ENCODE measurements around the gene MINDY4.
A peak's percentile ranks its signal among the peaks of the same experiment; 100 is the strongest.
"Not testable (repeated sequence)": the region's sequence is repeated elsewhere in the genome, so short reads cannot be mapped to it uniquely, and the experiment has no call there.

MINDY4 gene

DNA sequence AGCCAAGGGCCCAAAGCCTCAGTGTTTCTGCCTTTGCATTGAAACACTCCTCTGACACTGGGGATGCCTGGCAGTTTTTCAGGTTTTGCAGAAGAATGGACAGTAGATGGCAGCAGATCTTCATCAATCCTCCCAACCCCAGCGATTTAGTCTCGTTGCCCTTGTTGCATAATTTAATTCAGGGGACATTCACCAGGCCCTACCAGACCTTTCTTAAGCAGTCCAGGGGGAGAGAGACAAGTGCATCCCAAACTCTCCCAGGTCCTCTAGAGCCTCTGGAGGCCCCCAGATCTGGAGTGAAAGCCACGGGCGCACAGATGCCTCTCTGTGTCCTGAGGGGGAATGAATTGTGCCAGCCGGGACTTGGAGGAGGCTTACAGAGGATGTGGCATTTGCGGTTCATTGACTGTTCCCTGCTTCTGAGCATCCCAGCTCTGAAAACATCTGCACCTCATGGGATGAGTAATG lies 29.6 kb downstream of the MINDY4 start:
- DNase-seq, result peak in 49 of 56 donors; percentile 5 to 81 (median 47)

DNA sequence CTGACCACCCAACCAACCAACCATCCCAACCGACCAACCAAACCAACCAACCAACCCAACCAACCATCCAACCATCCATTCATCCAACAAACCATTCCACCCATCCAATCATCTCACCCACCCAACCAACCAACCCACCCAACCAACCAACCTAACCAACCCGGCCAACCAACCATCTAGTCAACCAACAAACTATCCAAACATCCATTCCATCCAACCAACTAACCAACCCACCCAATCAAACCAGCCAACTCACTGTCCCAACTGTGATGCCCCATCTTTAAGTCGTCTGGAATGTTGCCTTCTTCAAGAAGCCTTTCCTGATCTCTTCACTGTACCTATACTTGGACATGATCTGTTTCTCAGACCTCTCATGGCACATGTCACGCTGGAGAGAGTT lies 31.6 kb downstream of the MINDY4 start:
- no peak for DNase-seq

DNA sequence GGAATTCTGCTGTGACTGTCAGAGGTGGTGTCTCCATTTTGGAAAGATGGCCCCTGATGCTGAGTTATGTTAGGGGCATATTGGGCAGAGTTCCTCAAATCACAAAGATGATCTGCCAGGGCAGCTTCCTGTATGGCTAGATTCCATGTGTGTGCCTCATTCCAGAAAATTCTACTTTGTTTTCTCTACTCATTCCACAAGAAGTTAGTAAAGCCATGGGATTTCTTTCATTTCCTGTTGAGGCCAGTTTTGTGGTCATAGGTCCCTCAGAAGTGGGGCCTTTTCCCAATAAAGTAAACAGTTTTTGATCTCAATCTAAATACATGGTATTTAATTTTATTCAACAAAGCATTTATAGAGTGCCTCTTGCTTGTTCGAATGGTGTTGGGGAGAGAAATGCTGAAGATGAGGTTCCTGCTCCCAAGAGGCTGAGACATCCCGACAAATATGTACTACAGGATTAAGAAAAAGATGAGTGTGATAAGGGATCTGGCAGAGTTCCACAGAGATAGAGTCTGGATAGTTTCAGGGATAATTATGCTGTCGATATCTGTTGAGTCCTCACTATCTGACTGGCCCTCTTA lies 33.0 kb downstream of the MINDY4 start:
- DNase-seq, result no peak

GRCh38 chr7:30805081-30805691 lies 34.0 kb downstream of the MINDY4 start:
- DNase-seq, result no peak

DNA sequence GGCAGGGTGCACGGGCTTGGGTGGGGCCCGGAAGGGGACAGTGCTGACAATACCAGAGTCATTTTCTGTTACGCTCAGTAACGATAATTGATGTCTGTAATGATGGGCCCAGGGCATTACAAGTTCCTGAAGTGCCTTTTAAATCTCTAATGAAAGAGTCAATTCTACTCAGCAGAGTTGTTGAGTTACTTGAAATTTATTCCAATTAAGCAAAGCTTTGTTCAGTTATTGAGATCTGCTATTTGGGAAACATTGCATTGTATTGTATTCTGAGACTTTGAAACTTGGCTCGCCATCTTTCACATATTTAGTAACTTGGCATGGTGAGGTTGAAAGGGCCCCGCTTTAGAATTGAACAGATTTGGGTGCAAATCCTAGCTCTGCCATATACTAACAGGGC lies 34.7 kb downstream of the MINDY4 start:
- DNase-seq, result no peak

DNA sequence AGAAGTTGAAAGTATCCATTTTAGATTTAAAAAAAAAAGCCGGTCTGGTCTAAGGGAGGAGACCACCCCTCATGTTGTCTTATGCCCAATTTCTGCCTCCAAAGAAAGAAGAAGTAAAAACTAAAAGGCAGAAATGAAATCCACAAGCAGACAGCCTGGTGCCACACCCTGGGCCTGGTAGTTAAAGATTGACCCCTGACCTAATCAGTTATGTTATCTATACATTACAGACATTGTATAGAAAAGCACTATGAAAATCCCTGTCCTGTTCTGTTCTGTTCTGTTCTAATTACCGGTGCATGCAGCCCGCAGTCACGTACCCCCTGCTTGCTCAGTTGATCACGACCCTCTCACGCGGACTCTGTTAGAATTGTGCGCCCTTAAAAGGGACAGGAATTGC lies 36.3 kb downstream of the MINDY4 start:
- DNase-seq, result not testable (repeated sequence)

DNA sequence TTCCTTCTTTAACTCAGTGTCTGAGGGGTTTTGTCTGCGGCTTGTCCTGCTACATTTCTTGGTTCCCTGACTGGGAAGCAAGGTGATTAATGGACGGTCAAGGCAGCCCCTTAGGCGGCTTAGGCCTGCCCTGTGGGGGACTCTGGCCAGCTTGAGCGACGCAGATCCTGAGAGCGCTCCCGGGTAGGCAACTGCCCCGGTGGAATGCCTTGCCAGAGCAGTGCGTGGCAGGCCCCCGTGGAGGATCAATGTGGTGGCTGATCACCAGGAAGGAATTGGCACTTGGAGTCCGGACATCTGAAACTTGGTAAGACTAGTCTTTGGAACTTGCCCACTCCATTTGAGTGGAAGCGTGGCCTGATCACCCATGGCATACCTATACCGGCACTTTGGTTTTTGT lies 36.7 kb downstream of the MINDY4 start:
- DNase-seq, result not testable (repeated sequence)

DNA sequence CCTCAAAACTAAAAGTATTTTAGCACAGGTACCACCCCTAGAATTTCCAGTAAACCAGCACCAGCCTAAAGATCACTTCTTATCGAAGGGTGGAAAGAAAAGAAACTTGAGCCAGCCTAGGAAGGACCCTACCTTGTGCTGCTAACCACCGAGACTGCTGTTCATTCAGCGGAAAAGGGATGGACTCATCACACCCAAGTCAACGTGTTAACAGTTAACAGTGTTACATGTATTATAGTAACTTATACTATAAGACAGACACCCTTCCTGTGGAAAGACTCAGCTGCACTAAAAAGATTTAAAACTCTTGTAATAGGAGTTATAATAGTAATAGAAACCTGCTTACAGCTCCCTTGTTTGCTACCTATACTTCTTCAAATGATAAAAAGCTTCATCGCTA lies 39.8 kb downstream of the MINDY4 start:
- no peak for DNase-seq

DNA sequence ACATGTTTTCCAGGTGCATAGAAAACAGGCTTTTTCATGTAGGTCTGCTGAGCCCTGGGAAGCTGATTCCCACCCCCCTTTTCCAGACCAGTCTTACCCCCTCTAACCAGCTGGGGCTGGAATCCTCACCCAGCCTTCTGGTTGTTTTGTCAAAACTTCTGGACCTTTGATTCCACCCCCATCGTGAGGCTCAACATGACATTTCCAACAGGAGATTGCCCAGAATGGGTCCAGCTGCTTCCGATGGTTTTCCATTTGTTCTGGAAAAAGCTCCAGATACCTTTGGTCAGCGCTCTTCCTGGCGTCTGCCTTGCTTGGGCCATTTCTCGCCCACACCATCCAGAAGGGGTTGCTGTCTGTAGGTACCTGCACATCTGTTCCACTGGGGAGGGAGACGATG lies 41.5 kb downstream of the MINDY4 start:
- DNase-seq, result no peak

DNA sequence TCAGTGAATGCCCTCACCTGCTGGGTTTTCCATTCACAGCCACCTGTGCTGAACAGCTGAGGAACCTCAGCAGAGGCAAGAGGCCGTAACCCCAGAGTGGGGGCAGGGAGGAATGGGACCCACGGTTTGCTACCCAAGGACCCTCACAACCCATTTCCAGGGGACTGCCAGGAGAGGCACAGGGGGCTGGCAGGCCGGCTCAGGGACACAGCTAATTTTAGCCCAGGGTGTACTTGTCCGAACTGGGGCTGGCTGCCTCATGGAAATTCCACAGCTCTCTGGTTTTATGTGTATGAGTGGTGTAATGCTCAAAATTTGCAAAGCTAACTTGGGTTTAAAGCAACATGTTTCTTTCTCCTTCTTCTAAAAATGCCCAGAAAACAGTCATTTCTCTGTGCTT lies 42.2 kb downstream of the MINDY4 start:
- DNase-seq, result no peak

GRCh38 chr7:30814700-30815387 lies 43.6 kb downstream of the MINDY4 start:
- DNase-seq, result peak in 2 of 56 donors; percentile 7 to 11

DNA sequence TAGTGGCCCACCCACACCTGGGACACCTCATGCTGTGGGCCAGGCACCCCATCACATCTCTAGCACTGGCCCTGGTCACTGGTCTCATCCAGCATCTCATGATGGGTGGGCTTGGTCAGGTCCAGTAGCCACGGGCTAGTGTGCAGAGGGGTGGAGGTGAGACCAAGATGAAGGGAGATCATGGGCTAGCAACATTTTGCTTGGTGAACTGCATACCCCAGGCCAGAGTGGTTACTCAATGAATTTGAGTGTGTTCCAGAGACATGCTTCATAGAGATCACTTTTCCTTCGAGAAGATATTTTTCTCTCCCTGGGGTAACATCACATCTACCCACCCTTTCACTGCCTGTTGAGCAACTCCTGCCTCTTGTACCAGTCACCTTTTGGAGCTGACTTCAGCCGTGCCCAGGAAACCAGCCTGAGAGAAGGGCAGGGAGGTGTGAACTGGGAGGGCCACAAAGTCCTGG lies 44.2 kb downstream of the MINDY4 start:
- DNase-seq, result no peak

GRCh38 chr7:30815951-30816644 lies 44.9 kb downstream of the MINDY4 start:
- DNase-seq, result peak in 4 of 56 donors; percentile 5 to 19 (median 10)

DNA sequence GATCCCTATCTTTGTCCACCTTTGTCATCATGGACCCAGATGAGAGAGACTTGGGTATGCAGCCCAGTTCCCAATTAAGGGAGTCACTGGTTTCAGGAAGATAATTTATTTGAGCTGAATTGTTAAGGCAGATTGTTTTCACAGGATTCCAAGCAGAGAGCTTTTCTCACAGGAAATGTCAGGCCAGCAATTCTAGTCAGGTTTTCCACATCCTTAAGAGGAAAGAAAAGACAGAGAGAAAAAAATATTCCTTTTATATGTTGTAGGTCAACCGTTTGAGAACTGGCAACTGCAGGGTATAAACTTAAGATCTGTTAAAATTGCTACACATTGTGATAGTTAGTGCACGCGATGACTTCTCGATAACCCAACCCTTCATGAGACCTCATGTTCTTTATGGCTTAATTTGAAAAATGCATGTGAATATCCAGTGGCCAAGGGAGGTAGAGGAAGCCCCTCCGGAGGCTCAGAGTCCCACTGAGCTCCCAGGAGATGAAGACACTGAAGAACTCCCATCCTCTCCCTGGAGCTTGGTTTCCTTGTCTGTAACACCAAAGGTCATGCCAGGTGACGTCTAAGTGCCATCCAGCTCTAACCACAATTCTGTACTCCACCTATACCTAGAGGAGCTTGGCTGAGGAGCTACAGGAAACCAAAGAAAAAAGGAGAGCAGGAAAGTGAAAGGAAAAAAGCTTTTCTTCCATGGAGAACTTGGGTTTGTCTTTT lies 45.6 kb downstream of the MINDY4 start:
- no peak for DNase-seq

DNA sequence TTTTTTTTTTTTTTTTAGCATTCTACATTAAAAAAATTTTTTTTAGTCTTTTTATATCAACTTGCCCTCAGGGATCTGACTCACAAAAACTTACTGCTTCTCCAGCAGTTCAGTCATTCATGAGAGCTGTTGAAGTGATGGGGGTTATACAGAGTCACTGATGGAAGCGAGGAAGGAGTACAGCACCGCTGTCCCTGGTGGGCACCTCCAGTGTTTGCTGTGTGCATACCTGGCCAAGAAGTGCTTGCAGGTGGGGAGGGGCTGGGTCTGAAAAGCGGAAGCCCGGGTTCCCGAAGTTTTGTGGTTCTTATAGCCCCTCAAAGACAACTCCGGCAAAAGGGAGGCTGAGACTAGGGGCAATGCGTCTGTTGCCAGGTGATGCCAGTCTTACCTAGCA lies 46.2 kb downstream of the MINDY4 start:
- no peak for DNase-seq

DNA sequence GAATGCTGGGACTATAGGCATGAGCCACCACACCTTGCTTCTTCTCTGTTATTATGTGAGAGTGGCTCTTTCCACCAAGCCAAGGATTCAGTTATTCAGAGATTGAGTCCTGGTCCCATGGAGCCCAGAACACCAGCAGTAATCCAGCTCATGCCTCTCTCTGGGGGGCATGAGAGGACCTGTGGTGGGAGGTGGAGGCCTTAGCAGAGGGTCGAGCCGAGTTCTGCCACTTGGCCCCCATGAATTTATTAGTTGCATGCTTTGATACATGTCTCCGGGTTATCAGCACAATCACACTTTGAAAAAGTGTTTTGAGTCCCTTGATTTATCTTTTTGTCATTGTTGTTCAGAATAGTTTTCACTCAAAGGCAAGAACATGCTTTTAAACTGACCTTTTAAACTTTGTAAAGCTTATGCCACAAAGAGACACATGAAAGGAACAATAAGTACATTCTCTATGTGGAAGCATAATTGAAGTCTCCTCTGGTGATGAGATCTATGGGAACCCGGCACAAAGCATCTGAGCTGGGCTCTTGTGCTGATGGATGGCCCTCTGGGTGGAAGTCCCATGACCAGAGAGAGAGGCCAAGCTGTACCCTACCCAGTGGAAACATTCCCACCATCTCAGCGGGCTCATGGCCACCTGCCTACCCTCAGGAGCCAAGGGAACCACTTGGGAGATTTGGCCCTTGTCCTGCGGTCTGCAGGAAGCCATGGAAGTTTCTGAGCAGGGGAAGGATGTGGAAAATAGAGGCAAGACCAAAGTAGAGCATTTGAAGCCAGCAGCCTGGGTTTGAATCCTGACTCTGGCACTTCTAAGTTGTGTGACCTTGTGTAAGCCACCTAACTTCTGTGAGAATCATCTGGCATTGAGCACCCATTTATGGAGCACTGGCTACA lies 53.9 kb downstream of the MINDY4 start:
- DNase-seq, result peak in 2 of 56 donors; percentile 20 to 27

- no peak for DNase-seq
These were observed 55.0 kb downstream of the MINDY4 start for GRCh38 chr7:30826181-30826580.

DNA sequence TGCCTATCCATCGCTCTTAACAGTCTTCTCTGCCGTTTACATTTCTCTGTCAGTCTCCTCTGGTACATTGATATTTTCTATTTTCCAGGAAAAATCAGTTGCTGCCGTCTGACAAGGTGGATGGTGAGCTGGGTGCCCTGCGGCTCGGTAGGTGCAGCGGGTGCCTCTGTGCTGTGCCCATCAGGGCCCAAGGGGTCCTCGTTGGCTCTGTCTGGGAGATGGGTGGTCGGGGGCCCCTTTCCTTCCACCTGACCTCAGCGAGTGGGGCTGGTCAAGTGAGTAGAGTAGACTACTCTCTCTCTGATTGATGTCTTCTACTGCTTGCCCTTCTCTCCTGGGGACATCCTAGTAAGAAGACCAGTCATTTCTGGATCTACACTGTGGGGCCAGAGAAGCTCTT lies 57.4 kb downstream of the MINDY4 start:
- no peak for DNase-seq

GRCh38 chr7:30829471-30829870 lies 58.3 kb downstream of the MINDY4 start:
- peak in 2 of 56 donors; percentile 12 to 24 for DNase-seq

DNA sequence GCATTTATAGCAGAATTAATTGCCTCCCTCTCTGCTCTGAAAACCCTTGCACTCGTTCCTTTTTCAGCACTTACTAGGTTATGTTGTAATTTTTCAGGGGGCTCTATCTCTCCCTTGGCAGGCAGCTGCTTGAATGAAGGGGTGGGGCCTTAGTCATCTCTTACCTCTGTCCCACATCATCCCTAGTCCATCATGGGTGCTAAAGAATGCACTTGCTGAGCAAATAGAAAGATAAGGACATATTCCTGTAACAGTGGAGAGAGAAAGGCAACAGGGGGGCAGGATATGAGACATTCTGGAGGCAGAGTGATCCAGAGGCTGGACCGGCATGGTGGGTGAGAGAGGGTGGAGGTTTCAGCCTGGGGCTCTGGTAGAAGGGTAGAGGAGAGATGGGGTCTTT lies 60.0 kb downstream of the MINDY4 start:
- DNase-seq, result no peak

Data from nucleus accumbens (tissue), 56 donors.